Stomach smooth muscle (tissue), 2 donors: ENCODE data around the gene ZMAT2.

ENCODE experiments used
- H3K27ac ChIP-seq: one replicate; pipeline ENCODE4 v1.7.0; 2013; ENCODE audit warnings: mild to moderate bottlenecking, low read length, inconsistent platforms
- H3K27me3 ChIP-seq, 2 donors: one replicate each; pipeline ENCODE4 v1.7.0; 2013; ENCODE audit warnings: low read length in 2 of 2; ENCODE audit not compliant: insufficient read depth in 2 of 2, control insufficient read depth in 1 of 2
- H3K36me3 ChIP-seq, 2 donors: one replicate each; pipeline ENCODE4 v1.7.0; 2013; ENCODE audit warnings: low read length in 2 of 2; ENCODE audit not compliant: control insufficient read depth in 2 of 2, insufficient read depth in 2 of 2
- H3K4me1 ChIP-seq: one replicate; pipeline ENCODE4 v1.7.0; 2013; ENCODE audit warnings: low read length; ENCODE audit not compliant: control insufficient read depth, insufficient read depth
- H3K4me3 ChIP-seq, 2 donors: one replicate each; pipeline ENCODE4 v1.7.0; 2013; ENCODE audit warnings: low read length in 2 of 2
- H3K9ac ChIP-seq, 2 donors: one replicate each; pipeline ENCODE4 v1.7.0; 2013; ENCODE audit warnings: low read length in 2 of 2, mild to moderate bottlenecking in 1 of 2
- H3K9me3 ChIP-seq, 2 donors: one replicate each; pipeline ENCODE4 v1.7.0; 2013; ENCODE audit warnings: low read length in 2 of 2; ENCODE audit not compliant: control insufficient read depth in 2 of 2
- donor health status: healthy.
- donor health status: Pancreatic carcinoma.

Gene ZMAT2

DNA sequence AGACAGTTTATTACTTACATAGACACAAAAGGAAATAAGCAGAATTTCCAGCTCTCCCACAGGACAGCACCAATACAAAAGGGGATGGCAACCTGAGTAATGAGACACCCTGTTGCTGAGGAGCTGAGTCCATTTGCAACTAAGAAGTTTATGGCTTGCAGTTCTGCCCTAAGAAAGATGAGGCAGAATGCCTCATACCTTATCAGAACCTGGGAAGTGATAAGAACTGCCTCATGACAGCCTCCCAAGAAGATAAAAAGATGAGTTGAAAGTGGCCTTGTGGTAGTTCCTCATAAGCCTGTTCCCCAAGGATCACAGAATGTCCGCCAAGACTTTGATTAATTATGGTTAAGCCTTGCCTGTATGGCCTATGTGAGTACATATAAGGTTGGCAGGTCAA is 41.7 kb downstream of the ZMAT2 start:
- H3K27ac ChIP-seq, result no peak overlapping the region
- no peaks in the 10 kb centered on the region for H3K27me3 ChIP-seq
- H3K4me1 ChIP-seq, result no peaks in the 10 kb centered on the region
- H3K9ac ChIP-seq, result no peak overlapping the region
- no peaks in the 10 kb centered on the region for H3K36me3 ChIP-seq
- H3K4me3 ChIP-seq, result no peak overlapping the region
- H3K9me3 ChIP-seq, result peaks cover 2 to 6% of the 10 kb centered on the region in 2 donors

DNA sequence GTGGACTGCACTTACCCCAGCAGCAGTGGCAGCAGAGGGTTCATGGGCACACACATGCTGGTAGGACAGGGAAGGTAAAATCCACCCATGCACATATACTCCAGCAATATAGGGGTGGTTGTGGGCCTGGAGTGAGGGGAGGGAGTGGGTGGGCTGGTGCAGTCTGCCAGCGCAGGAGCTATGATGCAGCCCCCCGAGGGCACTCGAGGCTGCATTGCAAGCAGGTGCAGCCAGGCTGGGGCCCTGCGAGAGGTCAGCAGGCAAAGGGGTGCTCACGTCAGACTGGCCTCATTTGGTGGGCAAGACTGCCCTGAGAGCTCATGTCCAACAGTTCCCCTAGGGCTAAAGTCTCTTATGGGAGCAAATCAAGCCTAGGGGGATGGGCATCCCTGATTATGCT is 53.3 kb downstream of the ZMAT2 start:
- Histone ChIP-seq H3K27me3 (no peaks in the 10 kb centered on the region), H3K9me3 (peaks cover 6 to 17% of the 10 kb centered on the region in 2 donors), H3K27ac (no peak overlapping the region), H3K9ac (no peak overlapping the region), H3K4me1 (no peaks in the 10 kb centered on the region), H3K36me3 (no peaks in the 10 kb centered on the region), H3K4me3 (no peak overlapping the region)
